Gastroesophageal sphincter (tissue), 3 donors: ENCODE measurements around the gene TBX1.

Source experiments
- CTCF ChIP-seq, 4 experiments: fragments of 200-600 bp in 2 of 4; fragments of 450-650 bp in 2 of 4; sonication (generic) in 1 of 4; IDR thresholded peaks; one replicate each; pipeline ENCODE4 v1.5.1; 2017 to 2019; ENCODE audit warnings: antibody characterized with exemption in 4 of 4, mild to moderate bottlenecking in 2 of 4, moderate library complexity in 2 of 4
- POLR2A ChIP-seq, 2 donors: fragments of 450-650 bp; IDR thresholded peaks; one replicate each; pipeline ENCODE4 v1.6.1; 2017; ENCODE audit warnings: antibody characterized with exemption in 2 of 2, mild to moderate bottlenecking in 2 of 2, moderate library complexity in 1 of 2
- POLR2AphosphoS5 ChIP-seq: sonication (generic); formaldehyde crosslinking; IDR thresholded peaks from one replicate; pipeline ENCODE4 v1.6.1; 2017; ENCODE audit warnings: antibody characterized with exemption

- TF ChIP-seq POLR2A (IDR thresholded peaks at IDR 0.05) (no peak), CTCF (IDR thresholded peaks at IDR 0.05) (peak in 1 of 4 experiments; percentile 13), POLR2AphosphoS5 (no peak)
Observed at GRCh38 chr22:19767427-19768341, 7.1 kb downstream of the TBX1 start.
